Gastroesophageal sphincter (tissue), 4 donors: ENCODE results near the gene XRCC5. TPM values are rescaled to one million over a fixed set of nuclear protein-coding genes. Genes with fewer than 3 reads are reported as not detected.

Experiments
- ATAC-seq: fragments of 150-250 bp; one replicate; pipeline ENCODE4 v1.9.1; 2016; ENCODE audit warnings: mild to moderate bottlenecking, moderate library complexity
- H3K27ac ChIP-seq, 4 donors: fragments of 200-600 bp; sonication (generic) in 3 of 4; 1 replicate in 3 of 4; 2 replicates in 1 of 4; pipeline ENCODE4 v1.5.1; 2016 to 2019
- H3K27me3 ChIP-seq: fragments of 200-600 bp; sonication (generic); one replicate; pipeline ENCODE4 v1.5.1; 2019
- H3K36me3 ChIP-seq, 2 donors: fragments of 200-600 bp; sonication (generic); one replicate each; pipeline ENCODE4 v1.5.1; 2019; ENCODE audit warnings: control low read depth in 1 of 2
- H3K4me1 ChIP-seq, 3 donors: fragments of 200-600 bp; sonication (generic); 1 replicate in 2 of 3; 2 replicates in 1 of 3; pipeline ENCODE4 v1.5.1; 2016 to 2019; ENCODE audit warnings: control low read depth in 2 of 3
- H3K4me3 ChIP-seq, 2 donors: fragments of 200-600 bp; sonication (generic); one replicate each; pipeline ENCODE4 v1.5.1; 2019; ENCODE audit warnings: mild to moderate bottlenecking in 1 of 2, moderate library complexity in 1 of 2
- H3K9me3 ChIP-seq, 3 donors: fragments of 200-600 bp; sonication (generic); one replicate each; pipeline ENCODE4 v1.5.1; 2017 to 2019; ENCODE audit warnings: control low read depth in 2 of 3
- EP300 ChIP-seq: sonication (generic); formaldehyde crosslinking; IDR thresholded peaks from one replicate; pipeline ENCODE4 v1.6.1; 2017; ENCODE audit warnings: antibody characterized with exemption, mild to moderate bottlenecking
- POLR2A ChIP-seq, 2 donors: fragments of 450-650 bp; IDR thresholded peaks; one replicate each; pipeline ENCODE4 v1.6.1; 2017; ENCODE audit warnings: antibody characterized with exemption in 2 of 2, mild to moderate bottlenecking in 2 of 2, moderate library complexity in 1 of 2
- POLR2AphosphoS5 ChIP-seq: sonication (generic); formaldehyde crosslinking; IDR thresholded peaks from one replicate; pipeline ENCODE4 v1.6.1; 2017; ENCODE audit warnings: antibody characterized with exemption
- WGBS, 2 donors: methylation state at CpG; one replicate each; pipeline ENCODE4 v1.1.5; 2018; ENCODE audit warnings: low coverage in 1 of 2; 5-methylcytosine and 5-hydroxymethylcytosine counted together
- total RNA-seq, 4 donors: library from RNA; depleted of rRNA; stranded (reverse); fragments of >200 nt; gene quantifications; one replicate each; pipeline ENCODE4 v1.1.0, GENCODE V29; 2016
- TF ChIP-seq, protein P1 (sequence below), 4 experiments: fragments of 200-600 bp in 2 of 4; fragments of 450-650 bp in 2 of 4; sonication (generic) in 1 of 4; IDR thresholded peaks; one replicate each; pipeline ENCODE4 v1.5.1; 2017 to 2019; ENCODE audit warnings: antibody characterized with exemption in 4 of 4, mild to moderate bottlenecking in 2 of 4, moderate library complexity in 2 of 4

Gene XRCC5
- total RNA-seq, 4 donors from 2014 or later = 143 to 190 (median 187) TPM

DNA sequence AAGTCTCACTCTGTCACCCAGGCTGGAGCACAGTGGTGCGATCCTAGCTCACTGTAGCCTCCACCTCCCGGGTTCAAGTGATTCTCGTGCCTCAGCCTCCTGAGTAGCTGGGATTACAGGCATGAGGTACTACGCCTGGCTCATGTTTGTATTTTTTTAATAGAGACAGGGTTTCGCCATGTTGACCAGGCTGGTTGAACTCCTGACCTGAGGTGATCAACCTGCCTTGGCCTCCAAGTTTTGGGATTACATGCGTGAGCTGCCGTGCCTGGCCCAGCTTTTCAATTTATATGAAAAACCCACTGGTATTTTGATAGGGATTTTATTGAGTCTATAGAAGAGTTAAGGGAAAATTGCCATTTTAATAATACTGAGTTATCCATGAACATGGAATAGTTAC lies 63.3 kb downstream of the XRCC5 start:
- Histone ChIP-seq H3K27ac (no peak overlapping the region), H3K4me1 (no peaks in the 10 kb centered on the region), H3K4me3 (no peak overlapping the region), H3K27me3 (no peaks in the 10 kb centered on the region), H3K9me3 (no peaks in the 10 kb centered on the region), H3K36me3 (peaks cover 3 to 79% of the 10 kb centered on the region in 2 donors)
- no peak for TF ChIP-seq POLR2A (IDR thresholded peaks at IDR 0.05)
- WGBS, 2 donors = 92 to 98% methylated on average over 5 to 7 of the region's 7 CpGs
- no peak for ATAC-seq

GRCh38 chr2:216179015-216179414 lies 69.9 kb downstream of the XRCC5 start:
- TF ChIP-seq POLR2AphosphoS5 = no peak
- TF ChIP-seq, protein P1, sequence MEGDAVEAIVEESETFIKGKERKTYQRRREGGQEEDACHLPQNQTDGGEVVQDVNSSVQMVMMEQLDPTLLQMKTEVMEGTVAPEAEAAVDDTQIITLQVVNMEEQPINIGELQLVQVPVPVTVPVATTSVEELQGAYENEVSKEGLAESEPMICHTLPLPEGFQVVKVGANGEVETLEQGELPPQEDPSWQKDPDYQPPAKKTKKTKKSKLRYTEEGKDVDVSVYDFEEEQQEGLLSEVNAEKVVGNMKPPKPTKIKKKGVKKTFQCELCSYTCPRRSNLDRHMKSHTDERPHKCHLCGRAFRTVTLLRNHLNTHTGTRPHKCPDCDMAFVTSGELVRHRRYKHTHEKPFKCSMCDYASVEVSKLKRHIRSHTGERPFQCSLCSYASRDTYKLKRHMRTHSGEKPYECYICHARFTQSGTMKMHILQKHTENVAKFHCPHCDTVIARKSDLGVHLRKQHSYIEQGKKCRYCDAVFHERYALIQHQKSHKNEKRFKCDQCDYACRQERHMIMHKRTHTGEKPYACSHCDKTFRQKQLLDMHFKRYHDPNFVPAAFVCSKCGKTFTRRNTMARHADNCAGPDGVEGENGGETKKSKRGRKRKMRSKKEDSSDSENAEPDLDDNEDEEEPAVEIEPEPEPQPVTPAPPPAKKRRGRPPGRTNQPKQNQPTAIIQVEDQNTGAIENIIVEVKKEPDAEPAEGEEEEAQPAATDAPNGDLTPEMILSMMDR (IDR thresholded peaks at IDR 0.05) = no peak
- TF ChIP-seq POLR2A (IDR thresholded peaks at IDR 0.05) = no peak
- no peak for TF ChIP-seq EP300
- H3K4me1 ChIP-seq = no peaks in the 10 kb centered on the region
- H3K27me3 ChIP-seq = no peaks in the 10 kb centered on the region
- WGBS, 2 donors = 56% methylated on average over 1 of the region's 1 CpG; no CpG with 5 or more reads in 1 of the 2 donors
- H3K36me3 ChIP-seq = peaks cover 0 to 61% of the 10 kb centered on the region in 2 donors
- H3K9me3 ChIP-seq = no peaks in the 10 kb centered on the region
- no peak for ATAC-seq
- no peak overlapping the region for H3K27ac ChIP-seq
- no peak overlapping the region for H3K4me3 ChIP-seq

DNA sequence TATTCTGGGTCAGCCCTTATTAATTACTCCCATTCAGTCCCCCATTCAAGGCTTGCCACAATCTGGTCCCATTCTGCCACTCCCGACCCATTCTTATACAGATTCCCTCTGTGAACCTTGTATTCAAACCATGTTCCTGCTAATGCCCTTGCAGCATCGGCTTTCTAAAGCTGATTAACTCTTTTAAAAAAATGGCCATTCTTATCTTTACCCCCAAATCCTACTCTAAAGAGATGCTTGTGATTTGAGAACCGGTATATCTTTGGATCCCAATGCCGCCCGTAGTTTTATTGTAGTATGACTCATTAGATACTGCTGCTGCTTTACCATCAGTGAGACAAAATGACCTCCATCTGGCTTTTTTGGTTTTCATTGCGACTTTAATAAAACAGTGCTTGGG lies 72.2 kb downstream of the XRCC5 start:
- no peak overlapping the region for H3K27ac ChIP-seq
- H3K36me3 ChIP-seq = peaks cover 0 to 47% of the 10 kb centered on the region in 2 donors
- H3K4me1 ChIP-seq = peaks cover 0 to 1% (median 0%) of the 10 kb centered on the region in 3 donors
- 92% methylated on average over 6 of the region's 6 CpGs; no CpG with 5 or more reads in 1 of the 2 donors for WGBS, 2 donors
- H3K4me3 ChIP-seq = no peak overlapping the region
- H3K27me3 ChIP-seq = no peaks in the 10 kb centered on the region
- H3K9me3 ChIP-seq = no peaks in the 10 kb centered on the region
- ATAC-seq = no peak
- TF ChIP-seq, protein P1 (IDR thresholded peaks at IDR 0.05) = no peak
- no peak for TF ChIP-seq POLR2AphosphoS5
- no peak for TF ChIP-seq POLR2A (IDR thresholded peaks at IDR 0.05)
- TF ChIP-seq EP300 = no peak

DNA sequence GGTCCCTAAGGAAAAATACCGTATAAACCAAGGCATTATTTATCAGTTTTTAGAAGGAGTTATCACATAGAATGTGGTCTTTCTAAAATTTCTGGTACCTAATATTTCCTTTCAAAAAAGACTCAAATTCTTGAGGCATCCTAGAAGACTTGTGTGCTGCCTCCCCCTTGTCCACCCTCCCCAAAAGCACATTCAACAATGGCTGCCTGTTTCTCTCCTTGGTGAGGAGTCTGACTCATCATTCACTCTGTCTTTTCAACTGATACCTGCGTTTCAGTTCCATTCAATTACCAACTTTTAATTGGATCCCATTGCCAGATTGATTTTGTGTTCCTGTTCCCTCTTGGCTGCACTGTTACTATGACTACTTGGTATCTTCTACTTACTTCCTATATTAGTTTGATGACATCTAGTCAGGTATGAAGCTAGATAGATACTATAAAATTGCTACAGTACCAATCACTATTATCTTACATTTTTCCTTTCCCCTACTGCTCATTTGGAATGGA lies 72.9 kb downstream of the XRCC5 start:
- H3K4me1 ChIP-seq = peaks cover 0 to 8% (median 0%) of the 10 kb centered on the region in 3 donors
- H3K9me3 ChIP-seq = no peaks in the 10 kb centered on the region
- no peak overlapping the region for H3K4me3 ChIP-seq
- H3K36me3 ChIP-seq = peaks cover 0 to 45% of the 10 kb centered on the region in 2 donors
- 75 to 79% methylated on average over 2 of the region's 2 CpGs for WGBS, 2 donors
- no peak for ATAC-seq
- TF ChIP-seq POLR2A (IDR thresholded peaks at IDR 0.05) = no peak
- no peak overlapping the region for H3K27ac ChIP-seq
- H3K27me3 ChIP-seq = no peaks in the 10 kb centered on the region

GRCh38 chr2:216183462-216183861 lies 74.3 kb downstream of the XRCC5 start:
- no peaks in the 10 kb centered on the region for H3K9me3 ChIP-seq
- H3K4me1 ChIP-seq = peaks cover 0 to 18% (median 0%) of the 10 kb centered on the region in 3 donors
- H3K36me3 ChIP-seq = peaks cover 0 to 42% of the 10 kb centered on the region in 2 donors
- TF ChIP-seq EP300 (no peak), POLR2A (IDR thresholded peaks at IDR 0.05) (no peak), POLR2AphosphoS5 (no peak)
- TF ChIP-seq, protein P1 (IDR thresholded peaks at IDR 0.05) = no peak
- no peak overlapping the region for H3K4me3 ChIP-seq
- H3K27ac ChIP-seq = no peak overlapping the region
- 67 to 92% methylated on average over 1 of the region's 1 CpG for WGBS, 2 donors
- H3K27me3 ChIP-seq = no peaks in the 10 kb centered on the region
- no peak for ATAC-seq

- no peaks in the 10 kb centered on the region for H3K27me3 ChIP-seq
- WGBS, 2 donors = 56 to 58% methylated on average over 3 of the region's 3 CpGs
- TF ChIP-seq, protein P1 (IDR thresholded peaks at IDR 0.05) = no peak
- no peak for TF ChIP-seq EP300
- no peak for TF ChIP-seq POLR2AphosphoS5
- TF ChIP-seq POLR2A (IDR thresholded peaks at IDR 0.05) = no peak
- no peak for ATAC-seq
- H3K4me3 ChIP-seq = no peak overlapping the region
- peaks cover 0 to 27% (median 0%) of the 10 kb centered on the region in 3 donors for H3K4me1 ChIP-seq
- H3K36me3 ChIP-seq = peaks cover 0 to 46% of the 10 kb centered on the region in 2 donors
- no peak overlapping the region for H3K27ac ChIP-seq
- no peaks in the 10 kb centered on the region for H3K9me3 ChIP-seq
These were observed 79.4 kb downstream of the XRCC5 start for GRCh38 chr2:216188559-216188850.
